ENCODE data around the gene MSTN. TPM values are rescaled to one million over a fixed set of nuclear protein-coding genes. Genes with fewer than 3 reads are reported as not detected.

Gene MSTN
- not detected for polyA plus RNA-seq (2012; ENCODE audit: missing spikeins)

- FAIRE-seq (no peak), DNase-seq (ENCODE audit: insufficient read length) (no peak)
- TF ChIP-seq POLR2A (IDR thresholded peaks at IDR 0.05; ENCODE audit: low read depth, low read length) (no peak), TAF1 (IDR thresholded peaks at IDR 0.05; ENCODE audit: borderline replicate concordance, low read depth, low read length) (no peak), POLR2AphosphoS5 (IDR thresholded peaks at IDR 0.05; ENCODE audit: low read depth, low read length) (no peak)
Observed at GRCh38 chr2:190062601-190063000, at the start of gene MSTN. Gene MSTN (minus strand): TSS chr2:190062729. CDS start chr2:190062596, 133 bp downstream.

- TF ChIP-seq POLR2AphosphoS5 (IDR thresholded peaks at IDR 0.05; ENCODE audit: low read depth, low read length) (no peak), TAF1 (IDR thresholded peaks at IDR 0.05; ENCODE audit: borderline replicate concordance, low read depth, low read length) (no peak), POLR2A (IDR thresholded peaks at IDR 0.05; ENCODE audit: low read depth, low read length) (no peak)
- no peak for FAIRE-seq
- no peak for DNase-seq (ENCODE audit: insufficient read length)
Observed at GRCh38 chr2:190111166-190111565, 48.6 kb upstream of the MSTN start.

- TF ChIP-seq POLR2A (IDR thresholded peaks at IDR 0.05; ENCODE audit: low read depth, low read length): no peak
- no peak for TF ChIP-seq TAF1 (IDR thresholded peaks at IDR 0.05; ENCODE audit: borderline replicate concordance, low read depth, low read length)
- TF ChIP-seq POLR2AphosphoS5 (IDR thresholded peaks at IDR 0.05; ENCODE audit: low read depth, low read length): no peak
- FAIRE-seq (no peak), DNase-seq (ENCODE audit: insufficient read length) (no peak)
Observed at GRCh38 chr2:190110699-190111098, 48.2 kb upstream of the MSTN start.

GRCh38 chr2:190110131-190110530 lies 47.6 kb upstream of the MSTN start:
- DNase-seq (ENCODE audit: insufficient read length) (no peak), FAIRE-seq (no peak)
- TF ChIP-seq POLR2AphosphoS5 (IDR thresholded peaks at IDR 0.05; ENCODE audit: low read depth, low read length) (no peak), POLR2A (IDR thresholded peaks at IDR 0.05; ENCODE audit: low read depth, low read length) (no peak), TAF1 (IDR thresholded peaks at IDR 0.05; ENCODE audit: borderline replicate concordance, low read depth, low read length) (no peak)

- DNase-seq (ENCODE audit: insufficient read length) (no peak), FAIRE-seq (no peak)
- no peak for TF ChIP-seq TAF1 (IDR thresholded peaks at IDR 0.05; ENCODE audit: borderline replicate concordance, low read depth, low read length)
- TF ChIP-seq POLR2AphosphoS5 (IDR thresholded peaks at IDR 0.05; ENCODE audit: low read depth, low read length): no peak
- TF ChIP-seq POLR2A (IDR thresholded peaks at IDR 0.05; ENCODE audit: low read depth, low read length): no peak
Observed at GRCh38 chr2:190107409-190107808, 44.9 kb upstream of the MSTN start.

GRCh38 chr2:190106783-190107182 lies 44.3 kb upstream of the MSTN start:
- FAIRE-seq: no peak
- no peak for DNase-seq (ENCODE audit: insufficient read length)
- TF ChIP-seq TAF1 (IDR thresholded peaks at IDR 0.05; ENCODE audit: borderline replicate concordance, low read depth, low read length) (no peak), POLR2A (IDR thresholded peaks at IDR 0.05; ENCODE audit: low read depth, low read length) (no peak), POLR2AphosphoS5 (IDR thresholded peaks at IDR 0.05; ENCODE audit: low read depth, low read length) (no peak)

- FAIRE-seq (no peak), DNase-seq (ENCODE audit: insufficient read length) (no peak)
- TF ChIP-seq POLR2A (IDR thresholded peaks at IDR 0.05; ENCODE audit: low read depth, low read length) (no peak), TAF1 (IDR thresholded peaks at IDR 0.05; ENCODE audit: borderline replicate concordance, low read depth, low read length) (no peak), POLR2AphosphoS5 (IDR thresholded peaks at IDR 0.05; ENCODE audit: low read depth, low read length) (no peak)
Observed at GRCh38 chr2:190105554-190105953, 43.0 kb upstream of the MSTN start.

- no peak for FAIRE-seq
- TF ChIP-seq TAF1 (IDR thresholded peaks at IDR 0.05; ENCODE audit: borderline replicate concordance, low read depth, low read length): no peak
- TF ChIP-seq POLR2A (IDR thresholded peaks at IDR 0.05; ENCODE audit: low read depth, low read length): no peak
- TF ChIP-seq POLR2AphosphoS5 (IDR thresholded peaks at IDR 0.05; ENCODE audit: low read depth, low read length): no peak
- DNase-seq (ENCODE audit: insufficient read length): no peak
Observed at GRCh38 chr2:190103144-190103543, 40.6 kb upstream of the MSTN start.

- TF ChIP-seq POLR2AphosphoS5 (IDR thresholded peaks at IDR 0.05; ENCODE audit: low read depth, low read length) (no peak), TAF1 (IDR thresholded peaks at IDR 0.05; ENCODE audit: borderline replicate concordance, low read depth, low read length) (no peak), POLR2A (IDR thresholded peaks at IDR 0.05; ENCODE audit: low read depth, low read length) (no peak)
- FAIRE-seq (no peak), DNase-seq (ENCODE audit: insufficient read length) (no peak)
Observed at GRCh38 chr2:190099890-190100697, 37.6 kb upstream of the MSTN start.

GRCh38 chr2:190098851-190099250 lies 36.3 kb upstream of the MSTN start:
- FAIRE-seq: no peak
- TF ChIP-seq POLR2A (IDR thresholded peaks at IDR 0.05; ENCODE audit: low read depth, low read length) (no peak), TAF1 (IDR thresholded peaks at IDR 0.05; ENCODE audit: borderline replicate concordance, low read depth, low read length) (no peak), POLR2AphosphoS5 (IDR thresholded peaks at IDR 0.05; ENCODE audit: low read depth, low read length) (no peak)
- DNase-seq (ENCODE audit: insufficient read length): no peak

- TF ChIP-seq TAF1 (IDR thresholded peaks at IDR 0.05; ENCODE audit: borderline replicate concordance, low read depth, low read length) (no peak), POLR2AphosphoS5 (IDR thresholded peaks at IDR 0.05; ENCODE audit: low read depth, low read length) (no peak), POLR2A (IDR thresholded peaks at IDR 0.05; ENCODE audit: low read depth, low read length) (no peak)
- FAIRE-seq (no peak), DNase-seq (ENCODE audit: insufficient read length) (no peak)
Observed at GRCh38 chr2:190097115-190097514, 34.6 kb upstream of the MSTN start.

- FAIRE-seq (no peak), DNase-seq (ENCODE audit: insufficient read length) (no peak)
- TF ChIP-seq POLR2A (IDR thresholded peaks at IDR 0.05; ENCODE audit: low read depth, low read length) (no peak), TAF1 (IDR thresholded peaks at IDR 0.05; ENCODE audit: borderline replicate concordance, low read depth, low read length) (no peak), POLR2AphosphoS5 (IDR thresholded peaks at IDR 0.05; ENCODE audit: low read depth, low read length) (no peak)
Observed at GRCh38 chr2:190094316-190094871, 31.9 kb upstream of the MSTN start.
